Ovary (tissue), 9 donors: ENCODE data around the gene THAP8. TPM values are rescaled to one million over a fixed set of nuclear protein-coding genes. Genes with fewer than 3 reads are reported as not detected.

Experiments used
- DNase-seq, 5 donors: peaks; one replicate each; pipeline ENCODE4 v3.0.0-alpha.2; 2019 to 2020
- H3K27ac ChIP-seq, 2 donors: fragments of 200-600 bp; one replicate each; pipeline versions ENCODE4 v1.5.1 to v1.8.0; 2019 to 2022
- H3K27me3 ChIP-seq: fragments of 200-600 bp; one replicate; pipeline ENCODE4 v1.8.0; 2022
- H3K36me3 ChIP-seq: fragments of 200-600 bp; sonication (generic); one replicate; pipeline ENCODE4 v1.5.1; 2019
- H3K4me1 ChIP-seq: one replicate; pipeline ENCODE4 v1.8.1; 2013; ENCODE audit warnings: mild to moderate bottlenecking, moderate library complexity; ENCODE audit not compliant: insufficient read depth
- H3K4me3 ChIP-seq: fragments of 200-600 bp; sonication (generic); one replicate; pipeline ENCODE4 v1.5.1; 2017
- H3K9me3 ChIP-seq, 2 donors: fragments of 200-600 bp in 1 of 2; sonication (generic) in 1 of 2; one replicate each; pipeline versions ENCODE4 v1.5.1 to v1.8.1; 2013 to 2019; ENCODE audit warnings: mild to moderate bottlenecking in 1 of 2, moderate library complexity in 1 of 2
- EP300 ChIP-seq: sonication (generic); formaldehyde crosslinking; IDR thresholded peaks from one replicate; pipeline ENCODE4 v1.6.1; 2017; ENCODE audit warnings: antibody characterized with exemption
- POLR2A ChIP-seq: fragments of 450-650 bp; IDR thresholded peaks from one replicate; pipeline ENCODE4 v1.6.1; 2017; ENCODE audit warnings: antibody characterized with exemption, mild to moderate bottlenecking, moderate library complexity
- WGBS, 3 donors: extraction: QIAGEN DNeasy Blood & Tissue Kit in 1 of 3; methylation state at CpG; one replicate each; pipeline versions ENCODE4 v1.1.5 to v1.1.7; 2013 to 2017; 5-methylcytosine and 5-hydroxymethylcytosine counted together
- intact Hi-C, 4 donors: fragments of 100-400 bp; cut with DNase I; formaldehyde crosslinking; loops; one replicate each; pipeline versions ENCODE4 v1.11.0 to v1.15.1; 2022 to 2023
- polyA plus RNA-seq, 2 donors: library from polyadenylated mRNA; stranded (reverse); fragments of 200-250 nt in 1 of 2; fragments of 350-450 nt in 1 of 2; fragmentation: Illumina TruSeq in 1 of 2; extraction: RNeasy Lipid Tissue Mini Kit (QIAGEN cat#74804) in 1 of 2; gene quantifications; one replicate each; pipeline ENCODE4 v1.2.3, GENCODE V29; 2013 to 2014
- total RNA-seq, 7 donors: library from RNA; depleted of rRNA in 2 of 7; stranded (reverse); fragments of >200 nt in 2 of 7; fragmentation: NEBNext Ultra II Directional in 3 of 7; extraction: Animal tissue kit (Norgen Biotek cat#: 25700) in 3 of 7; gene quantifications; one replicate each; pipeline versions ENCODE4 v1.1.0 to v1.2.4, GENCODE V29; 2016 to 2023
- TF ChIP-seq, protein P1 (sequence below), 3 donors: fragments of 450-650 bp in 2 of 3; fragments of 200-600 bp in 1 of 3; IDR thresholded peaks; one replicate each; pipeline versions ENCODE4 v1.5.1 to v1.8.0; 2016 to 2022; ENCODE audit warnings: antibody characterized with exemption in 3 of 3, mild to moderate bottlenecking in 1 of 3
- donor health status: DM: no; HTN: no; CAD: no; lungs with moderate emphysema.
- donor health status: DM: no; HTN: no; CAD: no.
- donor health status: Bipolar disorder and iron deficiency.
- donor health status: DM: yes; HTN: yes; CAD: no.
- donor health status: DM: no; HTN: no; CAD: no.
- donor health status: DM: yes; HTN: yes; CAD: no.

The THAP8 gene
- total and polyA plus RNA-seq, 9 donors: 1.9 to 7.9 (median 6.4) TPM

DNA sequence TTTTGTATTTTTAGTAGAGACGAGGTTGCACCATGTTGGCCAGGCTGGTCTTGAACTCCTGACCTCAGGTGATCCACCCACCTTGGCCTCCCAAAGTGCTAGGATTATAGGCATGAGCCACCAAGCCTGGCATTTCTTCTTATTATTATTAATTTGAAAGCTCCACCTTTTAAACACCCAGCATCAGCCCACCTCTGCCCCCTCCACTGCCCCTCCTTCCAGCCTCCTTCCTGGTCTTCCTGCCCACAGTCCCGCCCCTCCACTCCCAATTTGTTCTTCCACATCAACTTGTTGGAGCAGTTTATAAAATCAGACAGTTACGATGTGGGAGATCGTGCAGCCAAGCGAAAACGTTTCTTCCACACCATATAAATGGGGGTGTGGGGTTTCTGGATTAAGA is 13.6 kb downstream of the THAP8 start:
- H3K27ac ChIP-seq: no peak overlapping the region
- WGBS, 3 donors: 78 to 86% (median 81%) methylated on average over 6 of the region's 6 CpGs
- H3K4me1 ChIP-seq: peaks cover 2% of the 10 kb centered on the region
- TF ChIP-seq, protein P1, sequence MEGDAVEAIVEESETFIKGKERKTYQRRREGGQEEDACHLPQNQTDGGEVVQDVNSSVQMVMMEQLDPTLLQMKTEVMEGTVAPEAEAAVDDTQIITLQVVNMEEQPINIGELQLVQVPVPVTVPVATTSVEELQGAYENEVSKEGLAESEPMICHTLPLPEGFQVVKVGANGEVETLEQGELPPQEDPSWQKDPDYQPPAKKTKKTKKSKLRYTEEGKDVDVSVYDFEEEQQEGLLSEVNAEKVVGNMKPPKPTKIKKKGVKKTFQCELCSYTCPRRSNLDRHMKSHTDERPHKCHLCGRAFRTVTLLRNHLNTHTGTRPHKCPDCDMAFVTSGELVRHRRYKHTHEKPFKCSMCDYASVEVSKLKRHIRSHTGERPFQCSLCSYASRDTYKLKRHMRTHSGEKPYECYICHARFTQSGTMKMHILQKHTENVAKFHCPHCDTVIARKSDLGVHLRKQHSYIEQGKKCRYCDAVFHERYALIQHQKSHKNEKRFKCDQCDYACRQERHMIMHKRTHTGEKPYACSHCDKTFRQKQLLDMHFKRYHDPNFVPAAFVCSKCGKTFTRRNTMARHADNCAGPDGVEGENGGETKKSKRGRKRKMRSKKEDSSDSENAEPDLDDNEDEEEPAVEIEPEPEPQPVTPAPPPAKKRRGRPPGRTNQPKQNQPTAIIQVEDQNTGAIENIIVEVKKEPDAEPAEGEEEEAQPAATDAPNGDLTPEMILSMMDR (IDR thresholded peaks at IDR 0.05): no peak
- no peak for TF ChIP-seq POLR2A
- TF ChIP-seq EP300: no peak
- no peak overlapping the region for H3K4me3 ChIP-seq
- no peaks in the 10 kb centered on the region for H3K9me3 ChIP-seq
- H3K27me3 ChIP-seq: no peaks in the 10 kb centered on the region
- DNase-seq: no peak
- H3K36me3 ChIP-seq: no peaks in the 10 kb centered on the region
- intact Hi-C loops: no loop called here

DNA sequence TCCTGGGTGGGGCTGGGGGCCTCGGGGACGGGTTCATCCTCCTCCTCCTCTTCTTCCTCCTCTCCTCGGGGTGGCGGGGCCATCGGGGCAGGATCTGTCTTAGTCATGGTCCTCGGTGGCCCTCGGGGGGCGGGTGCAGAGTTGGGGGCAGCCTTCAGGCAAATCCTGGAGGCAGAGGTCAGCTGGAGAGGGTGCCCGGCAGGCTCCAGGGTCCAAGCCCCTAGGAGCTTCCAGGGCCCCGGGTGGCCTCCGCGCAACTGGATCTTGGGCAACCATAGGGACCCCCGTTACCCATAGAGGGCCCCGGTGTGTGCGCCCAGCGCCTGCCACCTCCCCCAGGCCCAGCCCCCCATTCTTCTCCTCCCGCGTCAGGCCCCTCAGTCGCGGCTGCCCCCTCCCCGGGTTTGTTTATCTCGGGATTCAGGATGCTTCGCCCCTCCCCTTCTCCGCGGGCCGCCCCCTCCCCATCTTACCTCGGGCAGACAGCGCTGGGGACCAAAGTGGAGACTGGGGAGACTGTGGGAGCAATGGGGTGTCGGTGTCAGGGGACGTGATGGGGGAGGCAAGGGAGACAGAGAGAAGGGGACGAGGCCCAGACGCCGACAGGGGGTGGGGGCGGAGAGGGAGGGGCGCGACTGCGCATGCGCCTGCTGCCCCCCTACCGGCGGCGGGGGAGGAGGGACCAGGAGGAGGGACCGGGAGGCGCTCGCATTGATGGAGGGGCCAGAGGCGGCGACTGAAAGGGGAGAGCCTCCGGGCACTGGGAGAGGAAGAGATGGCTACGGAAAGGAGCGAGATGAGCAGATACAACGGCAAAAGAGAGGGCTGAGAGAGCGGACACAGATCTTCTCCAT is 21.6 kb downstream of the THAP8 start, which contains the start of gene CLIP3:
CLIP3 (minus strand) TSS at position 623 of the 854 bp plus-strand sequence; CDS start at position 107, 516 bp downstream.
- 1 to 4% (median 1%) methylated on average over 50 to 51 of the region's 51 CpGs for WGBS, 3 donors
- intact Hi-C loops: no loop called here
- DNase-seq: peak; percentile 83 to 88 (median 87)
- peak within 1 kb of the TSS; percentile 70 to 80 for H3K27ac ChIP-seq
- no peaks in the 10 kb centered on the region for H3K36me3 ChIP-seq
- no peaks in the 10 kb centered on the region for H3K27me3 ChIP-seq
- H3K4me3 ChIP-seq: peak within 1 kb of the TSS; percentile 54
- no peaks in the 10 kb centered on the region for H3K4me1 ChIP-seq
- H3K9me3 ChIP-seq: no peaks in the 10 kb centered on the region
- no peak for TF ChIP-seq EP300
- TF ChIP-seq, protein P1 (IDR thresholded peaks at IDR 0.05): peak in 2 of 3 donors; percentile 32 to 34
- no peak for TF ChIP-seq POLR2A

DNA sequence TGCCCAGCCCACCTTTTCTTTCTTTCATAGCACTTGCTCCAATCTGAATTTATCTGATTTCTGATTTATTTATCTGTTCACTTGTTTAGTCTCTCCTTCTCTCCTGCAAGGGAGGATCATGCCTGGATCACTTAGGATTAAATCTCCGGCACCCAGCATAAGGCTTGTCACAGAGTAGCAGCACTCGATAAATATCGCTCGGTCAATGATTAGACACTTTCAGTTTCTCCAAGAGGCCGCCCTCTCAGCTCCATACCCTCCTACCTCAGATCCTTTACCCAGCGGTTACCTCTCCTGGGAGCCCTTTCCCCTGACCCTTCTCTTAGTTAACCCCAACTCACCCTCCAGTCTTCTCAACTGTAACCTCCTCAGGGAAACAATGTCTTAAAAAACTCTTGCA is 22.8 kb downstream of the THAP8 start:
- Histone ChIP-seq H3K27ac (no peak overlapping the region), H3K9me3 (no peaks in the 10 kb centered on the region), H3K4me1 (no peaks in the 10 kb centered on the region), H3K36me3 (no peaks in the 10 kb centered on the region), H3K4me3 (no peak overlapping the region), H3K27me3 (no peaks in the 10 kb centered on the region)
- intact Hi-C loops: no loop called here
- TF ChIP-seq POLR2A (no peak), EP300 (no peak)
- TF ChIP-seq, protein P1 (IDR thresholded peaks at IDR 0.05): no peak
- WGBS, 3 donors: 87 to 90% (median 87%) methylated on average over 6 of the region's 6 CpGs
- no peak for DNase-seq

DNA sequence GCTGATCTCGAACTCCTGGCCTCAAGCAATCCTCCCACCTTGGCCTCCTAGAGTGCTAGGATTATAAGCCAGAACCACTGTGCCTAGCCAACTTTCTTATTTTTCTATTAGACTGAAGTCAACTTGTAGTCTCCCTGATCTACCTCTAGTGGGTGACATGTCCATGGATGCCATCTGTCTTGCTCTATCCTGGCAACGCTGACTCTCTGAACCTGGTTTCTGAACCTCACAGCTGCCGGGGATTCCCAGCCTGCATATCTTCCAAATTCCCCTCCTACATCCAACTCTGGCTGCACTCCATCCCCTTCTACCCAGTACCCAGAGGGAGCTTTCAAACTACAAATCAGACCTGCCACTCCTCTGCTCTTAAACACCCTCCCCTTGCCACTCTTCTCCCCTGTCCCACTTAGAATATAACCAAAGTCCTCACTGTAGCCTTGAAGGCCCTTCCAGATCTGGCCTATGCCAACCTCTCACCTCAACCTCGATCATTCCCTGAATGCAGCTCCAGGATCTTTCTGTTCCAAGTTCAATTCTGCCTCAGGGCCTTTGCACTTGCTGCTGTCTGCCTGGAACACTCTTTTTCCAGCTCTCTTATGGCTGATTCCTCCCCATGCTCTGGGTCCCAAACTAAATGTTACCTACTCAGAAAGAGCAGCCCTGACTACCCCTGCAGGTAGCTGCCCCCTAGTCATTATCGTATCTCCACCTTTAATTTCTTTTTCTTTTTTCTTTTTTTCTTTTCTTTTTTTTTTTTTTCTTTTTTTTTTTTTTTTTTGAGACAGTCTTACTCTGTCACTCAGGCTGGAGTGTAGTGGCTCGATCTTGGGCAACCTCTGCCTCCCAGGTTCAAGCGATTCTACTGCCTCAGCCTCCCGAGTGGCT is 23.6 kb downstream of the THAP8 start:
- WGBS, 3 donors: 74 to 77% (median 75%) methylated on average over 8 of the region's 8 CpGs
- no peak for DNase-seq
- TF ChIP-seq, protein P1 (IDR thresholded peaks at IDR 0.05): no peak
- TF ChIP-seq EP300 (no peak), POLR2A (no peak)
- Histone ChIP-seq H3K4me3 (no peak overlapping the region), H3K9me3 (no peaks in the 10 kb centered on the region), H3K4me1 (no peaks in the 10 kb centered on the region), H3K36me3 (no peaks in the 10 kb centered on the region), H3K27me3 (no peaks in the 10 kb centered on the region), H3K27ac (no peak overlapping the region)
- intact Hi-C loops: no loop called here
